ENCODE results near the gene GON7. TPM values are rescaled to one million over a fixed set of nuclear protein-coding genes. Genes with fewer than 3 reads are reported as not detected.
"Not testable (repeated sequence)": the region's sequence is repeated elsewhere in the genome, so short reads cannot be mapped to it uniquely, and the experiment has no call there.

Gene GON7
- total and polyA plus RNA-seq, 7 donors = 7.4 to 49.3 (median 10.3) TPM

- ATAC-seq (peak in 2 of 4 donors; percentile 42 to 56), DNase-seq (no peak)
- intact Hi-C loops (cut with DNase I) = no loop called here
- Histone ChIP-seq H3K27me3 (ENCODE audit: insufficient read depth in 3 of 3, low read length in 2 of 3) (peaks cover 0 to 11% (median 0%) of the 10 kb centered on the region in 3 donors), H3K4me1 (no peaks in the 10 kb centered on the region), H3K27ac (no peak overlapping the region), H3K36me3 (ENCODE audit: insufficient read depth in 1 of 2, low read depth in 1 of 2) (no peaks in the 10 kb centered on the region), H3K4me3 (no peak overlapping the region), H3K9me3 (no peaks in the 10 kb centered on the region)
- WGBS, 3 donors = 21 to 25% (median 23%) methylated on average over 10 of the region's 10 CpGs
- TF ChIP-seq, protein P1, sequence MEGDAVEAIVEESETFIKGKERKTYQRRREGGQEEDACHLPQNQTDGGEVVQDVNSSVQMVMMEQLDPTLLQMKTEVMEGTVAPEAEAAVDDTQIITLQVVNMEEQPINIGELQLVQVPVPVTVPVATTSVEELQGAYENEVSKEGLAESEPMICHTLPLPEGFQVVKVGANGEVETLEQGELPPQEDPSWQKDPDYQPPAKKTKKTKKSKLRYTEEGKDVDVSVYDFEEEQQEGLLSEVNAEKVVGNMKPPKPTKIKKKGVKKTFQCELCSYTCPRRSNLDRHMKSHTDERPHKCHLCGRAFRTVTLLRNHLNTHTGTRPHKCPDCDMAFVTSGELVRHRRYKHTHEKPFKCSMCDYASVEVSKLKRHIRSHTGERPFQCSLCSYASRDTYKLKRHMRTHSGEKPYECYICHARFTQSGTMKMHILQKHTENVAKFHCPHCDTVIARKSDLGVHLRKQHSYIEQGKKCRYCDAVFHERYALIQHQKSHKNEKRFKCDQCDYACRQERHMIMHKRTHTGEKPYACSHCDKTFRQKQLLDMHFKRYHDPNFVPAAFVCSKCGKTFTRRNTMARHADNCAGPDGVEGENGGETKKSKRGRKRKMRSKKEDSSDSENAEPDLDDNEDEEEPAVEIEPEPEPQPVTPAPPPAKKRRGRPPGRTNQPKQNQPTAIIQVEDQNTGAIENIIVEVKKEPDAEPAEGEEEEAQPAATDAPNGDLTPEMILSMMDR (IDR thresholded peaks at IDR 0.05) = no peak
These were observed 32.9 kb downstream of the GON7 start for GRCh38 chr14:93173943-93174395.

DNA sequence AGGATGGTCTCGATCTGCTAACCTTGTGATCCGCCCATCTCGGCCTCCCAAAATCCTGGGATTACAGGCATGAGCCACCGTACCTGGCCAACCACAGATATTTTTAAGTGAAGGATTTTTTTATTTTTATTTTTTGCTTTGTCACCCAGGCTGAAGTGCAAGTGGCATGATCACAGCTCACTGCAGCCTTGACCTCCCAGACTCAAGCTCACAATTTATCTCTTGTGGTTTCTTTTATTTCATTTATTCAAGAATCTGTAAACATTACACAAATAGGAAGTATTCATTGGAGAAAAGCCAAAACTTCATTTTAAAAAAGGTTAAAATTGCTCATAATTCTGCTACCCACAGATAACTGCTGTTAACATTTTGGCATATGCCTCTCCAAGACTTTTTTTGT lies 35.5 kb downstream of the GON7 start:
- H3K36me3 ChIP-seq (ENCODE audit: insufficient read depth in 1 of 2, low read depth in 1 of 2) = no peaks in the 10 kb centered on the region
- DNase-seq (no peak), ATAC-seq (no peak)
- intact Hi-C loops (cut with DNase I) = no loop called here
- H3K4me3 ChIP-seq = no peak overlapping the region
- H3K9me3 ChIP-seq = no peaks in the 10 kb centered on the region
- no peaks in the 10 kb centered on the region for H3K4me1 ChIP-seq
- WGBS, 3 donors = 85 to 89% (median 88%) methylated on average over 4 of the region's 4 CpGs
- H3K27me3 ChIP-seq (ENCODE audit: insufficient read depth in 3 of 3, low read length in 2 of 3) = peaks cover 0 to 11% (median 0%) of the 10 kb centered on the region in 3 donors
- no peak overlapping the region for H3K27ac ChIP-seq
- TF ChIP-seq, protein P1 (IDR thresholded peaks at IDR 0.05) = no peak

- 88 to 95% (median 91%) methylated on average over 13 to 20 of the region's 20 CpGs for WGBS, 3 donors
- H3K36me3 ChIP-seq (ENCODE audit: insufficient read depth in 1 of 2, low read depth in 1 of 2); intact Hi-C loops (cut with DNase I); H3K27ac ChIP-seq; ATAC-seq; H3K9me3 ChIP-seq; H3K4me1 ChIP-seq; H3K4me3 ChIP-seq; DNase-seq: not testable (repeated sequence)
- H3K27me3 ChIP-seq (ENCODE audit: insufficient read depth in 3 of 3, low read length in 2 of 3) = peaks cover 0 to 11% (median 0%) of the 10 kb centered on the region in 3 donors
These were observed 36.7 kb downstream of the GON7 start for GRCh38 chr14:93170141-93170540.

DNA sequence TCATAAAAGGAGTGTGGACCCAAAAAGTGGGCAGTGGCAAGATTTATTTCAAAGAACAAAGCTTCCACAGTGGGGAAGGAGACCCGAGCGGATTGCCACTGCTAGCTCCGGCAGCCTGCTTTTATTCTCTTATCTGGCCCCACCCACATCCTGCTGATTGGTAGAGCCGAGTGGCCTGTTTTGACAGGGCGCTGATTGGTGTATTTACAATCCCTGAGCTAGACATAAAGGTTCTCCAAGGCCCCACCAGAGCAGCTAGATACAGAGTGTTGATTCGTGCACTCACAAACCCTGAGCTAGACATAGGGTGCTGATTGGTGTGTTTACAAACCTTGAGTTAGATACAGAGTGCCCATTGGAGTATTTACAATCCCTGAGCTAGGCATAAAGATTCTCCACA lies 37.2 kb downstream of the GON7 start:
- peaks cover 0 to 11% (median 0%) of the 10 kb centered on the region in 3 donors for H3K27me3 ChIP-seq (ENCODE audit: insufficient read depth in 3 of 3, low read length in 2 of 3)
- intact Hi-C loops (cut with DNase I); H3K4me1 ChIP-seq; ATAC-seq; H3K27ac ChIP-seq; H3K36me3 ChIP-seq (ENCODE audit: insufficient read depth in 1 of 2, low read depth in 1 of 2); H3K4me3 ChIP-seq; H3K9me3 ChIP-seq; DNase-seq: not testable (repeated sequence)
- 61 to 74% (median 63%) methylated on average over 6 of the region's 6 CpGs for WGBS, 3 donors

- not testable (repeated sequence) for DNase-seq, ATAC-seq
- WGBS, 3 donors = 85 to 89% (median 86%) methylated on average over 9 of the region's 9 CpGs
These were observed 38.3 kb downstream of the GON7 start for GRCh38 chr14:93168610-93169009.

DNA sequence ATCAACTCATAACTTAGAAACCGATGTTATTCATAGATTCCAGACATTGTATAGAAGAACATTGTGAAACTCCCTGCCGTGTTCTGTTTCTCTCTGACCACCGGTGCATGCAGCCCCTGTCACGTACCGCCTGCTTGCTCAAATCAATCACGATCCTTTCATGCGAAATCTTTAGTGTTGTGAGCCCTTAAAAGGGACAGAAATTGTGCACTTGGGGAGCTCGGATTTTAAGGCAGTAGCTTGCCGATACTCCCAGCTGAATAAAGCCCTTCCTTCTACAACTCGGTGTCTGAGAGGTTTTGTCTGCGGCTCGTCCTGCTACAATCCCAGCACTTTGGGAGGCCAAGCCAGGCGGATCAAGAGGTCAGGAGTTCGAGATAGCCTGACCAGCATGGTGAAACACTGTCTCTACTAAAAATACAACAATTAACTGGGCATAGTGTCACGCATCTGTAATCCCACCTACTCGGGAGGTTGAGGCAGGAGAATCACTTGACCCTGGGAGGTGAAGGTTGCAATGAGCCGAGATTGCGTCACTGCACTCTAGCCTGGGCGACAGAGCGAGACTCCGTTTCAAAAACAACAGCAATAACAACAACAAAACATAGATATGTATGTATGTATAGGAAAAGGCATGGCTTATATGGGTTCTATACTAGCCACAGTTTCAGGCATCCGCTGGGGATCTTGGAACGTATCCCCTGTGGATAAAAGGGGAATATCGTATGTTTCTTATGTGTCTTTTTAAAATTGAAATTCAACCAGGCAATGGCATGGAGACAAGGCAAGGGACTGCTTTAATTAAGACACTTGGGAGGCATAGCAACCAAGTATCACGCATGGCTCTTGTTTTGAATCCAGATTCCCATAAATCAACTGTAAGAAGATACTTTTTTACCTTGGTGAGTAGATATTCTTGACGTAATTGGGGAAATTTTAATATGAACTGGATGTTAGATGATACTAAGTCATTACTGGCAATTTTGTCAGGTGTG lies 41.3 kb downstream of the GON7 start:
- ATAC-seq; H3K36me3 ChIP-seq (ENCODE audit: insufficient read depth in 1 of 2, low read depth in 1 of 2); H3K27ac ChIP-seq; H3K27me3 ChIP-seq (ENCODE audit: insufficient read depth in 3 of 3, low read length in 2 of 3); H3K4me3 ChIP-seq; DNase-seq; H3K4me1 ChIP-seq; H3K9me3 ChIP-seq; intact Hi-C loops (cut with DNase I): not testable (repeated sequence)
- 83 to 87% (median 83%) methylated on average over 26 of the region's 26 CpGs for WGBS, 3 donors

More at GRCh38 chr14:93168610-93169009, 38.3 kb downstream of the GON7 start:
- intact Hi-C loops (cut with DNase I); H3K9me3 ChIP-seq; H3K36me3 ChIP-seq (ENCODE audit: insufficient read depth in 1 of 2, low read depth in 1 of 2); H3K4me3 ChIP-seq; H3K27ac ChIP-seq; H3K4me1 ChIP-seq: not testable (repeated sequence)
- peaks cover 0 to 10% (median 0%) of the 10 kb centered on the region in 3 donors for H3K27me3 ChIP-seq (ENCODE audit: insufficient read depth in 3 of 3, low read length in 2 of 3)
